GM12878 (cell line): ENCODE results near the gene MINAR1. TPM values are rescaled to one million over a fixed set of nuclear protein-coding genes. Genes with fewer than 3 reads are reported as not detected.
"Not testable (repeated sequence)": the region's sequence is repeated elsewhere in the genome, so short reads cannot be mapped to it uniquely, and the experiment has no call there.

Experiments
- ATAC-seq: fragments of 200-7000 bp; cut with Tn5 transposase; 3 replicates; pipeline ENCODE4 v1.9.1; 2020; ENCODE audit warnings: mild to moderate bottlenecking, moderate library complexity
- BruUV-seq: library from RNA; stranded (reverse); fragments of 400-500 nt; replicated peaks from 2 replicates; lab custom pipeline; 2021; lab: Mats Ljungman, UMichigan
- CTCF ChIA-PET: fragments of 300-600 bp; sonication (Branson Sonifier 250); formaldehyde crosslinking; extraction: SDS; loops from one replicate; lab custom pipeline; 2021; ENCODE audit warnings: inconsistent platforms; lab: Yijun Ruan, JAX
- POLR2A ChIA-PET: fragments of 350-600 bp; formaldehyde crosslinking; extraction: SDS; loops from one replicate; lab custom pipeline; 2021; ENCODE audit warnings: inconsistent platforms; lab: Charles Lee
- RAD21 ChIA-PET: fragments of 300-600 bp; sonication (Branson Sonifier 250); formaldehyde crosslinking; loops from one replicate; lab custom pipeline; 2023; ENCODE audit warnings: antibody characterized with exemption; ENCODE audit not compliant: unreplicated experiment; lab: Charles Lee
- SMC1A ChIA-PET: fragments of 300-600 bp; sonication (Branson Sonifier 250); formaldehyde crosslinking; loops from one replicate; lab custom pipeline; 2023; ENCODE audit not compliant: unreplicated experiment, uncharacterized antibody; lab: Charles Lee
- DNase-seq: peaks from one replicate; pipeline ENCODE4 v3.0.0-alpha.2; 2011; ENCODE audit warnings: low read depth, low spot score
- FAIRE-seq: peaks from 3 replicates; lab custom pipeline; 2011; peaks lifted over from hg19 to GRCh38; lab: Jason Lieb, UNC
- H2AFZ ChIP-seq: 2 replicates; pipeline ENCODE4 v1.6.0; 2011; ENCODE audit warnings: low read depth, low read length, control low read depth; ENCODE audit not compliant: control insufficient read depth
- H3K27ac ChIP-seq: 2 replicates; pipeline ENCODE4 v1.5.1; 2011; ENCODE audit warnings: control low read depth; ENCODE audit not compliant: control insufficient read depth, insufficient read depth
- H3K27me3 ChIP-seq, 2 experiments: replicated peaks in 1 of 2; 2 replicates each; pipeline versions ENCODE4 v1.6.0 to v1.6.1; 2011; ENCODE audit warnings: low read length in 1 of 2; ENCODE audit not compliant: control insufficient read depth in 2 of 2, insufficient read depth in 2 of 2
- H3K36me3 ChIP-seq, 2 experiments: 2 replicates each; pipeline ENCODE4 v1.5.1; 2011; ENCODE audit warnings: low read length in 1 of 2; ENCODE audit not compliant: control insufficient read depth in 2 of 2, insufficient read depth in 2 of 2
- H3K4me1 ChIP-seq: 2 replicates; pipeline ENCODE4 v1.6.1; 2011; ENCODE audit warnings: mild to moderate bottlenecking, low read length, moderate library complexity, mixed read lengths; ENCODE audit not compliant: control insufficient read depth, insufficient read depth
- H3K4me2 ChIP-seq: 2 replicates; pipeline ENCODE4 v1.6.0; 2011; ENCODE audit warnings: control low read depth; ENCODE audit not compliant: control insufficient read depth, insufficient read depth
- H3K4me3 ChIP-seq: fragments of 200-600 bp; sonication (generic); 2 replicates; pipeline ENCODE4 v1.5.1; 2016
- H3K79me2 ChIP-seq: 2 replicates; pipeline ENCODE4 v1.6.0; 2011; ENCODE audit warnings: low read length; ENCODE audit not compliant: control insufficient read depth, insufficient read depth
- H3K9ac ChIP-seq: 2 replicates; pipeline ENCODE4 v1.8.0; 2011; ENCODE audit warnings: low read length, control low read depth, mixed read lengths; ENCODE audit not compliant: control insufficient read depth, insufficient read depth
- H3K9me3 ChIP-seq: replicated peaks from 3 replicates; pipeline ENCODE4 v1.5.1; 2011; ENCODE audit warnings: mild to moderate bottlenecking, low read length; ENCODE audit not compliant: control insufficient read depth, insufficient read depth
- H4K20me1 ChIP-seq: 2 replicates; pipeline ENCODE4 v1.6.0; 2011; ENCODE audit not compliant: control insufficient read depth, insufficient read depth
- BCLAF1 ChIP-seq: fragments of 450-650 bp; IDR thresholded peaks from 2 replicates; pipeline ENCODE4 v1.6.1; 2017; ENCODE audit warnings: antibody characterized with exemption, mild to moderate bottlenecking, moderate library complexity
- EP300 ChIP-seq, 2 experiments: fragments of 150-350 bp in 1 of 2; IDR thresholded peaks; 2 replicates each; pipeline ENCODE4 v1.6.1; 2011 to 2012; ENCODE audit warnings: low read depth in 2 of 2, low read length in 2 of 2, borderline replicate concordance in 1 of 2, improper control_type of control experiment in 1 of 2, inconsistent platforms in 1 of 2; ENCODE audit not compliant: control insufficient read depth in 1 of 2
- GATAD2B ChIP-seq: fragments of 450-650 bp; conservative IDR thresholded peaks from 2 replicates; pipeline ENCODE4 v1.6.1; 2017; ENCODE audit warnings: low read depth, mild to moderate bottlenecking, moderate library complexity
- NBN ChIP-seq: fragments of 450-650 bp; IDR thresholded peaks from 2 replicates; pipeline ENCODE4 v1.6.1; 2016
- NR2F1 ChIP-seq: fragments of 450-650 bp; conservative IDR thresholded peaks from 2 replicates; pipeline ENCODE4 v1.6.1; 2017; ENCODE audit warnings: mild to moderate bottlenecking
- POU2F2 ChIP-seq: IDR thresholded peaks from 3 replicates; pipeline ENCODE4 v1.6.1; 2011; ENCODE audit warnings: low read depth, mild to moderate bottlenecking, low read length, borderline replicate concordance
- RB1 ChIP-seq: fragments of 450-650 bp; formaldehyde crosslinking; IDR thresholded peaks from 2 replicates; pipeline ENCODE4 v1.6.1; 2017; ENCODE audit warnings: mild to moderate bottlenecking, borderline replicate concordance
- RUNX3 ChIP-seq: IDR thresholded peaks from 2 replicates; pipeline ENCODE4 v1.6.1; 2012; ENCODE audit warnings: low read length, inconsistent platforms
- WGBS: methylation state at CpG from one replicate; pipeline ENCODE4 v1.1.6; 2016; ENCODE audit warnings: low lambda C conversion rate; ENCODE audit not compliant: insufficient replicate concordance, insufficient coverage; ENCODE audit errors: missing lambda C conversion rate; 5-methylcytosine and 5-hydroxymethylcytosine counted together
- in situ Hi-C: fragments of 300-500 bp; cut with MboI; formaldehyde crosslinking; loops from 9 replicates; pipeline ENCODE4 v1.14.3; 2018; ENCODE audit warnings: mixed read lengths
- intact Hi-C: fragments of 100-400 bp; cut with micrococcal nuclease; formaldehyde crosslinking; loops from one replicate; pipeline ENCODE4 v1.14.2; 2022; ENCODE audit not compliant: unreplicated experiment
- polyA plus RNA-seq, 11 experiments: library from polyadenylated mRNA; depleted of rRNA in 4 of 11; unstranded in 6 of 11; stranded (reverse) in 5 of 11; fragments of >200 nt; fragmentation: Nextera tagmentation in 4 of 11; fragmentation: Illumina TruSeq in 1 of 11; extraction: Ambion mirVana in 4 of 11; extraction: Trizol in 1 of 11; gene quantifications; 1 replicate in 1 of 11; 2 replicates in 10 of 11; pipeline versions ENCODE4 v1.2.1 to v1.2.3, GENCODE V29; 2011 to 2016; ENCODE audit warnings: inconsistent platforms in 2 of 11, missing spikeins in 2 of 11, low read depth in 1 of 11
- total RNA-seq, 4 experiments: library from RNA; depleted of rRNA in 3 of 4; stranded (reverse); fragments of >200 nt in 3 of 4; fragmentation: Illumina TruSeq in 1 of 4; extraction: Trizol in 1 of 4; gene quantifications; 2 replicates each; pipeline versions ENCODE4 v1.2.1 to v1.2.3, GENCODE V29; 2013 to 2021

MINAR1 gene
- total and polyA plus RNA-seq, 10 of the 15 experiments (the other 5 are each of a cell fraction or from before 2014, with no cell fraction given) = 0.05 to 0.40 (median 0.24) TPM

GRCh38 chr15:79425591-79426295 lies 6.4 kb upstream of the MINAR1 start:
- CTCF ChIA-PET = interaction anchor here (0.6 kb wide), 1 partner anchor 47 kb away, joined by 3 read pairs; no protein-coding TSS in a partner anchor
- SMC1A ChIA-PET = no interaction called here
- RAD21 ChIA-PET = no interaction called here
- in situ Hi-C loops = no loop called here
- Histone ChIP-seq H3K27me3 (peaks cover 0 to 10% of the 10 kb centered on the region in 2 experiments; a peak in 2 of 4 replicates), H3K9me3 (no peaks in the 10 kb centered on the region), H3K4me3 (no peak overlapping the region), H3K27ac (no peak overlapping the region), H3K4me2 (no peak overlapping the region), H3K9ac (no peak overlapping the region), H2AFZ (no peak overlapping the region), H3K4me1 (no peaks in the 10 kb centered on the region), H3K79me2 (no peaks in the 10 kb centered on the region), H4K20me1 (no peaks in the 10 kb centered on the region), H3K36me3 (no peaks in the 10 kb centered on the region)
- DNase-seq (no peak), FAIRE-seq (no peak), ATAC-seq (no peak)
- TF ChIP-seq RB1 (no peak), RUNX3 (no peak), NR2F1 (no peak), BCLAF1 (no peak), GATAD2B (no peak), NBN (no peak), POU2F2 (no peak), EP300 (IDR thresholded peaks at IDR 0.05; ENCODE audit: borderline replicate concordance in 1 of 2, control insufficient read depth in 1 of 2, low read depth in 2 of 2, low read length in 2 of 2) (no peak)
- intact Hi-C loops = no loop called here
- no TSS peak for BruUV-seq
- POLR2A ChIA-PET = no interaction called here
- WGBS = 38% methylated on average over 10 of the region's 10 CpGs

DNA sequence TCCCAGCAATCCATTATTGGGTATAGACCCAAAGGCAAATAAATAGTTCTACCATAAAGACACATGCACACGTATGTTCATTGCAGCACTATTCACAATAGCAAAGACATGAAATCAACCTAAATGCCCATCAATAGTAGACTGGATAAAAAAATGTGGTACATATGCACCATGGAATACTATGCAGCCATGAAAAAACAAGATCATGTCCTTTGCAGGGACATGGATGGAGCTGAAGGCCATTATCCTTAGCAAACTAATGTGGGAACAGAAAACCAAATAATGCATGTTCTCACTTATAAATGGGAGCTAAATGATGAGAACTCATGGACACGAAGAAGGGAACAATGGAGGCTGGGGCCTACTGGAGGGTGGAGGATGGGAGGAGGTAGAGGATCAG lies 5.2 kb upstream of the MINAR1 start:
- H2AFZ ChIP-seq, H3K9me3 ChIP-seq, CTCF ChIA-PET, H3K36me3 ChIP-seq, H3K27ac ChIP-seq, ATAC-seq, FAIRE-seq, intact Hi-C loops, H3K4me1 ChIP-seq, BruUV-seq, RAD21 ChIA-PET, H3K9ac ChIP-seq, DNase-seq, H3K4me2 ChIP-seq, H3K79me2 ChIP-seq, H3K4me3 ChIP-seq, H4K20me1 ChIP-seq, in situ Hi-C loops: not testable (repeated sequence)
- peaks cover 6 to 20% of the 10 kb centered on the region in 2 experiments; a peak in 3 of 4 replicates for H3K27me3 ChIP-seq
- POLR2A ChIA-PET = interaction anchor here (0.6 kb wide), 1 partner anchor 1267 kb away, joined by 5 read pairs; no protein-coding TSS in a partner anchor
- SMC1A ChIA-PET = interaction anchor here (1.1 kb wide), 1 partner anchor 9 kb away, joined by 3 read pairs; no protein-coding TSS in a partner anchor
- WGBS = 98% methylated on average over 2 of the region's 2 CpGs
